Astrocyte (in vitro differentiated cells and primary cell): ENCODE data around the gene APOL6. TPM values are rescaled to one million over a fixed set of nuclear protein-coding genes. Genes with fewer than 3 reads are reported as not detected.

ENCODE experiments used
- DNase-seq: peaks from one replicate; pipeline ENCODE4 v3.0.0-alpha.2; 2010; ENCODE audit warnings: low read depth
- FAIRE-seq: peaks from 2 replicates; lab custom pipeline; 2011; peaks lifted over from hg19 to GRCh38; lab: Jason Lieb, UNC
- H2AFZ ChIP-seq: 2 replicates; pipeline ENCODE4 v1.6.0; 2012; ENCODE audit warnings: low read depth, low read length, inconsistent platforms
- H3K27ac ChIP-seq: 2 replicates; pipeline ENCODE4 v1.5.1; 2011; ENCODE audit warnings: low read depth, low read length, inconsistent platforms
- H3K27me3 ChIP-seq: 2 replicates; pipeline ENCODE4 v1.6.0; 2011; ENCODE audit warnings: low read length, inconsistent platforms; ENCODE audit not compliant: insufficient read depth
- H3K36me3 ChIP-seq: 2 replicates; pipeline ENCODE4 v1.5.1; 2011; ENCODE audit warnings: low read length, inconsistent platforms; ENCODE audit not compliant: insufficient read depth
- H3K4me1 ChIP-seq: 2 replicates; pipeline ENCODE4 v1.5.1; 2011; ENCODE audit warnings: low read length, inconsistent platforms; ENCODE audit not compliant: insufficient read depth
- H3K4me2 ChIP-seq: 2 replicates; pipeline ENCODE4 v1.6.0; 2012; ENCODE audit warnings: low read length, inconsistent platforms
- H3K4me3 ChIP-seq: 2 replicates; pipeline ENCODE4 v1.5.1; 2011; ENCODE audit warnings: low read depth, mild to moderate bottlenecking, low read length, inconsistent platforms; ENCODE audit not compliant: insufficient read depth
- H3K79me2 ChIP-seq: 2 replicates; pipeline ENCODE4 v1.6.0; 2012; ENCODE audit warnings: mild to moderate bottlenecking, low read length, inconsistent platforms; ENCODE audit not compliant: insufficient read depth
- H3K9ac ChIP-seq: 2 replicates; pipeline ENCODE4 v1.6.0; 2012; ENCODE audit warnings: mild to moderate bottlenecking, low read length, inconsistent platforms
- H3K9me3 ChIP-seq: 2 replicates; pipeline ENCODE4 v1.5.1; 2012; ENCODE audit warnings: low read depth, mild to moderate bottlenecking, low read length, inconsistent platforms; ENCODE audit not compliant: insufficient read depth
- H4K20me1 ChIP-seq: 2 replicates; pipeline ENCODE4 v1.6.0; 2012; ENCODE audit warnings: low read length, inconsistent platforms; ENCODE audit not compliant: insufficient read depth
- H3K27ac Mint-ChIP-seq: one replicate; pipeline ENCODE4 v1.8.0; 2021; ENCODE audit warnings: mild to moderate bottlenecking, mixed read lengths; ENCODE audit not compliant: unreplicated experiment
- H3K27me3 Mint-ChIP-seq: one replicate; pipeline ENCODE4 v1.8.0; 2021; ENCODE audit warnings: low read depth, mixed read lengths; ENCODE audit not compliant: unreplicated experiment
- H3K36me3 Mint-ChIP-seq: one replicate; pipeline ENCODE4 v1.8.0; 2021; ENCODE audit warnings: low read depth, mixed read lengths; ENCODE audit not compliant: unreplicated experiment
- H3K4me1 Mint-ChIP-seq: one replicate; pipeline ENCODE4 v1.8.0; 2021; ENCODE audit warnings: low read depth, mixed read lengths; ENCODE audit not compliant: unreplicated experiment
- H3K4me3 Mint-ChIP-seq: one replicate; pipeline ENCODE4 v1.8.0; 2021; ENCODE audit warnings: mild to moderate bottlenecking, moderate library complexity, mixed read lengths; ENCODE audit not compliant: unreplicated experiment
- H3K9me3 Mint-ChIP-seq: one replicate; pipeline ENCODE4 v1.8.0; 2021; ENCODE audit warnings: mild to moderate bottlenecking, mixed read lengths; ENCODE audit not compliant: unreplicated experiment
- EZH2 ChIP-seq: IDR thresholded peaks from 2 replicates; pipeline ENCODE4 v1.6.1; 2012; ENCODE audit warnings: mild to moderate bottlenecking, low read length, inconsistent platforms; ENCODE audit not compliant: insufficient read depth
- total RNA-seq: library from RNA; stranded (reverse); gene quantifications from 2 replicates; pipeline ENCODE4 v1.2.1, GENCODE V29; 2021
- TF ChIP-seq, protein P1 (sequence below): IDR thresholded peaks from 2 replicates; pipeline ENCODE4 v1.5.1; 2011; ENCODE audit warnings: low read depth, mild to moderate bottlenecking, inconsistent platforms, low read length, moderate library complexity; ENCODE audit not compliant: insufficient read depth

Gene APOL6
- total RNA-seq, 1 donor from 2014 or later: 5.9 TPM

GRCh38 chr22:35634015-35634414, 14.2 kb upstream of the APOL6 start:
- Mint-ChIP-seq H3K27me3 (peaks cover 9% of the 10 kb centered on the region), H3K36me3 (no peaks in the 10 kb centered on the region), H3K27ac (no peak overlapping the region), H3K4me3 (no peak overlapping the region), H3K4me1 (peaks cover 17% of the 10 kb centered on the region), H3K9me3 (peaks cover 3% of the 10 kb centered on the region)
- DNase-seq (no peak), FAIRE-seq (no peak)
- no peak overlapping the region for H3K9ac ChIP-seq
- no peak overlapping the region for H3K4me3 ChIP-seq
- H3K79me2 ChIP-seq: no peaks in the 10 kb centered on the region
- no peak overlapping the region for H3K27ac ChIP-seq
- no peak for TF ChIP-seq EZH2
- TF ChIP-seq, protein P1, sequence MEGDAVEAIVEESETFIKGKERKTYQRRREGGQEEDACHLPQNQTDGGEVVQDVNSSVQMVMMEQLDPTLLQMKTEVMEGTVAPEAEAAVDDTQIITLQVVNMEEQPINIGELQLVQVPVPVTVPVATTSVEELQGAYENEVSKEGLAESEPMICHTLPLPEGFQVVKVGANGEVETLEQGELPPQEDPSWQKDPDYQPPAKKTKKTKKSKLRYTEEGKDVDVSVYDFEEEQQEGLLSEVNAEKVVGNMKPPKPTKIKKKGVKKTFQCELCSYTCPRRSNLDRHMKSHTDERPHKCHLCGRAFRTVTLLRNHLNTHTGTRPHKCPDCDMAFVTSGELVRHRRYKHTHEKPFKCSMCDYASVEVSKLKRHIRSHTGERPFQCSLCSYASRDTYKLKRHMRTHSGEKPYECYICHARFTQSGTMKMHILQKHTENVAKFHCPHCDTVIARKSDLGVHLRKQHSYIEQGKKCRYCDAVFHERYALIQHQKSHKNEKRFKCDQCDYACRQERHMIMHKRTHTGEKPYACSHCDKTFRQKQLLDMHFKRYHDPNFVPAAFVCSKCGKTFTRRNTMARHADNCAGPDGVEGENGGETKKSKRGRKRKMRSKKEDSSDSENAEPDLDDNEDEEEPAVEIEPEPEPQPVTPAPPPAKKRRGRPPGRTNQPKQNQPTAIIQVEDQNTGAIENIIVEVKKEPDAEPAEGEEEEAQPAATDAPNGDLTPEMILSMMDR: no peak
- no peaks in the 10 kb centered on the region for H3K36me3 ChIP-seq
- no peaks in the 10 kb centered on the region for H3K27me3 ChIP-seq
- H3K4me2 ChIP-seq: no peak overlapping the region
- no peaks in the 10 kb centered on the region for H4K20me1 ChIP-seq
- no peak overlapping the region for H2AFZ ChIP-seq
- peaks cover 7% of the 10 kb centered on the region for H3K4me1 ChIP-seq
- no peaks in the 10 kb centered on the region for H3K9me3 ChIP-seq

- H3K9ac ChIP-seq: no peak overlapping the region
- Mint-ChIP-seq H3K4me1 (peaks cover 11% of the 10 kb centered on the region), H3K4me3 (no peak overlapping the region), H3K9me3 (peaks cover 3% of the 10 kb centered on the region), H3K27me3 (peaks cover 9% of the 10 kb centered on the region), H3K36me3 (no peaks in the 10 kb centered on the region), H3K27ac (no peak overlapping the region)
- H3K4me3 ChIP-seq: no peak overlapping the region
- H4K20me1 ChIP-seq: no peaks in the 10 kb centered on the region
- TF ChIP-seq, protein P1: no peak
- H3K27ac ChIP-seq: no peak overlapping the region
- no peaks in the 10 kb centered on the region for H3K79me2 ChIP-seq
- H3K4me2 ChIP-seq: no peak overlapping the region
- H3K9me3 ChIP-seq: no peaks in the 10 kb centered on the region
- no peaks in the 10 kb centered on the region for H3K27me3 ChIP-seq
- H2AFZ ChIP-seq: no peak overlapping the region
- DNase-seq: no peak
- H3K36me3 ChIP-seq: no peaks in the 10 kb centered on the region
- no peaks in the 10 kb centered on the region for H3K4me1 ChIP-seq
- FAIRE-seq: no peak
Measured at GRCh38 chr22:35634943-35635540, 13.2 kb upstream of the APOL6 start.

- H3K36me3 Mint-ChIP-seq: no peaks in the 10 kb centered on the region
Measured at GRCh38 chr22:35637254-35637653, 11.0 kb upstream of the APOL6 start.

More at GRCh38 chr22:35637254-35637653, 11.0 kb upstream of the APOL6 start:
- no peaks in the 10 kb centered on the region for H3K9me3 ChIP-seq
- H3K4me1 ChIP-seq: no peaks in the 10 kb centered on the region
- H3K4me1 Mint-ChIP-seq: peaks cover 7% of the 10 kb centered on the region
- peaks cover 3% of the 10 kb centered on the region for H3K9me3 Mint-ChIP-seq
- no peak overlapping the region for H3K4me3 Mint-ChIP-seq
- no peaks in the 10 kb centered on the region for H4K20me1 ChIP-seq
- peaks cover 9% of the 10 kb centered on the region for H3K27me3 Mint-ChIP-seq
- H2AFZ ChIP-seq: no peak overlapping the region
- H3K4me2 ChIP-seq: no peak overlapping the region
- FAIRE-seq (no peak), DNase-seq (no peak)
- no peaks in the 10 kb centered on the region for H3K79me2 ChIP-seq
- no peak overlapping the region for H3K27ac ChIP-seq
- H3K4me3 ChIP-seq: no peak overlapping the region
- no peaks in the 10 kb centered on the region for H3K27me3 ChIP-seq
- H3K27ac Mint-ChIP-seq: no peak overlapping the region
- H3K9ac ChIP-seq: no peak overlapping the region
- no peaks in the 10 kb centered on the region for H3K36me3 ChIP-seq
- TF ChIP-seq, protein P1: no peak
- no peak for TF ChIP-seq EZH2
